ENCODE results near the gene TMEM242.

TMEM242 gene

DNA sequence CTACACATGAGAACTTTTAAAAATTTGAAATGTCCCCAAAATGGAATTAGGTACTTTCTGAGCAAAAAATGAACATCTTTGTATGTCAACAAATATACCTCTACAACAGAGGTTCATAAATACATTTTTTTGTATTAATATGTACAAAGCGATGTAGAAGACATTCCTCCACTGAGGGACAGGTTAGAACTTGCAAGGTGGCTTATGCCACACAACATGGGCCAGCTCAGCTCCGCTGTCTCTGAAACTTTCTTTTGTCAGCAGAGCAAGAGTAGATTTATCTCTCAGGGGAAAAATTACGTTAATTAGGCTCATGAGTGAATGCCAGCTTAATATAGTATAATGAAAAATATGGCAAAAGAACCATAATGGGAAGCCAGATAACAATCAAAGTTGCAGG, 10.6 kb upstream of the TMEM242 start:
- TF ChIP-seq, protein P1, sequence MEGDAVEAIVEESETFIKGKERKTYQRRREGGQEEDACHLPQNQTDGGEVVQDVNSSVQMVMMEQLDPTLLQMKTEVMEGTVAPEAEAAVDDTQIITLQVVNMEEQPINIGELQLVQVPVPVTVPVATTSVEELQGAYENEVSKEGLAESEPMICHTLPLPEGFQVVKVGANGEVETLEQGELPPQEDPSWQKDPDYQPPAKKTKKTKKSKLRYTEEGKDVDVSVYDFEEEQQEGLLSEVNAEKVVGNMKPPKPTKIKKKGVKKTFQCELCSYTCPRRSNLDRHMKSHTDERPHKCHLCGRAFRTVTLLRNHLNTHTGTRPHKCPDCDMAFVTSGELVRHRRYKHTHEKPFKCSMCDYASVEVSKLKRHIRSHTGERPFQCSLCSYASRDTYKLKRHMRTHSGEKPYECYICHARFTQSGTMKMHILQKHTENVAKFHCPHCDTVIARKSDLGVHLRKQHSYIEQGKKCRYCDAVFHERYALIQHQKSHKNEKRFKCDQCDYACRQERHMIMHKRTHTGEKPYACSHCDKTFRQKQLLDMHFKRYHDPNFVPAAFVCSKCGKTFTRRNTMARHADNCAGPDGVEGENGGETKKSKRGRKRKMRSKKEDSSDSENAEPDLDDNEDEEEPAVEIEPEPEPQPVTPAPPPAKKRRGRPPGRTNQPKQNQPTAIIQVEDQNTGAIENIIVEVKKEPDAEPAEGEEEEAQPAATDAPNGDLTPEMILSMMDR (IDR thresholded peaks at IDR 0.05; ENCODE audit: low read length, missing control alignments): no peak
- H3K4me3 ChIP-seq (replicated peaks; ENCODE audit: low read depth, low read length): no peak overlapping the region
- DNase-seq (ENCODE audit: low read depth): no peak

DNA sequence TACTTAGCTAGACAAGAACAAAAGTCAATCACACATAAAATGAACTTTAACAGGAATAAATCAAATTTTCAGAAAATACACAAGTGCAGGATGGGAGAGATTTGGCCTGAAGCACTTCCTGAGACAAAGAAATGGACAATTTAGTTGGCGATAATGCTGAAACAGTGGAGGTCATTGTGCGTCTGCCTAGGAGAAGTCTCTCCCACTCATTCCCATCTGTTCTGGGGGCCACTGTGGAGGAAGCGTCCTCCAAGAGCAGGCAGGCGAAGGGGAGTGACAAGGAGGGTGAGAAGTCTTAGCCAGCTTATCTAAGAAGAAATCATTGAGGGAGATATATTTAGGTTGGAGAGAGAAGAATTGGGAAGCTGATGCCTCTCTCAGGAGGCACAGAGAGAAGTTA, 10.2 kb upstream of the TMEM242 start:
- TF ChIP-seq, protein P1 (IDR thresholded peaks at IDR 0.05; ENCODE audit: low read length, missing control alignments): no peak
- H3K4me3 ChIP-seq (replicated peaks; ENCODE audit: low read depth, low read length): no peak overlapping the region
- DNase-seq (ENCODE audit: low read depth): no peak

DNA sequence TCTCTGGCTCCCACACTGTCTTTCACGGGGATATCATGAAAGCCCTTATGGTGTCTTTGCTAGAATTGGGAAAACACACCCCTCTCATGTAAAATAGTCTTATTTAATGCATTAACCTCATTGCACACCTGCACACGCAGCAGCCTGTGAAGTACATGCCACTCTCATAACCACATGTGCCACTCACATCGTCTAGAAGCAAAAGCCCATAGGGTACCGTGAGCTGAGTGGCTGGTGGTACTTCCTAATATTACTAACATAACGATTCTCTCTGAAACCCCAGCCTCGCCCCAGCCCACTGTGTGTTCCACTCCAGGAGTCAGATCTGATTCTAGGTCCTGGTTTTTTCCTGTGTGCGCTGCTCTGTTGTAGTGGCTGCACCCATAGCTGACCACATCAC, 9.5 kb upstream of the TMEM242 start:
- DNase-seq (ENCODE audit: low read depth): no peak
- H3K4me3 ChIP-seq (replicated peaks; ENCODE audit: low read depth, low read length): no peak overlapping the region
- TF ChIP-seq, protein P1 (IDR thresholded peaks at IDR 0.05; ENCODE audit: low read length, missing control alignments): no peak

DNA sequence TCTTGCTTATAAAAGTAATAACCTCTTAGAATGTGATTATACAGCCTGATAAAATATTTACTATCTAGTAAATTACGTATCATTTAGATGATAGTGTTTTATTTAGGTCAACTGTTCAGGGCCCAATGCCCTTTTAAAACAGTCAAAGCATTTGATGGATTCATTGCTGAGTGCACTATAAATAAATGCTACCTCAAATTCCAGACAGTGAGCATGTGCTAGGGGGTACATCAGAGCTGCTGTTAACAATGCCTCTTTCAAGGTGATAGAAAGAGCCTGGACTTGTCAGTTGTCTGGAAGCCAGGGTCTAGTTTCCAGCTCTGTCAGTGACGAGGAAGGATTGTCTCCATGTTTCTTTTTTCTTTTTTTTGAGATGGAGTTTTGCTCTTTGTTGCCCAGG, 7.5 kb upstream of the TMEM242 start:
- H3K4me3 ChIP-seq (replicated peaks; ENCODE audit: low read depth, low read length): no peak overlapping the region
- no peak for DNase-seq (ENCODE audit: low read depth)
- TF ChIP-seq, protein P1 (IDR thresholded peaks at IDR 0.05; ENCODE audit: low read length, missing control alignments): no peak

DNA sequence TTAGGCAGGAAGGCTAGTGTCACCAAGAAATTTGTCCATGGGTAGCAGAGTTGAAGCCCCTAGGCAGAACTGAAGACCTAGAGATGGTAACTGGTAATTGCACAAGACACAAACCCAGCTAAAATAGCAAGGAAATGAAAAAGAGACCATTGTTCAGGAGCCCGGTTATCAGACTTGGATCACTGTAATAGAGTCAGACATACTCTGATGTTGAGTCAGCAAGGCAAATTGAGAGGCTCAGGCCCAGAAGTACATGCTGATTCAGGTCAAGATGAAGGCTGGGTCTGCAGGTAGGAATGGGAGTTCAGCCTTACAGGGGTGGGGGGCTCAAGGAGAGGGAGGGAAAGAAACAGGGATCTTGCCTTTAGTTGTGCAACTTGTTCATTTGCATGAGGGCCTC, 6.5 kb upstream of the TMEM242 start:
- TF ChIP-seq, protein P1 (IDR thresholded peaks at IDR 0.05; ENCODE audit: low read length, missing control alignments): no peak
- no peak overlapping the region for H3K4me3 ChIP-seq (replicated peaks; ENCODE audit: low read depth, low read length)
- DNase-seq (ENCODE audit: low read depth): peak; percentile 71

DNA sequence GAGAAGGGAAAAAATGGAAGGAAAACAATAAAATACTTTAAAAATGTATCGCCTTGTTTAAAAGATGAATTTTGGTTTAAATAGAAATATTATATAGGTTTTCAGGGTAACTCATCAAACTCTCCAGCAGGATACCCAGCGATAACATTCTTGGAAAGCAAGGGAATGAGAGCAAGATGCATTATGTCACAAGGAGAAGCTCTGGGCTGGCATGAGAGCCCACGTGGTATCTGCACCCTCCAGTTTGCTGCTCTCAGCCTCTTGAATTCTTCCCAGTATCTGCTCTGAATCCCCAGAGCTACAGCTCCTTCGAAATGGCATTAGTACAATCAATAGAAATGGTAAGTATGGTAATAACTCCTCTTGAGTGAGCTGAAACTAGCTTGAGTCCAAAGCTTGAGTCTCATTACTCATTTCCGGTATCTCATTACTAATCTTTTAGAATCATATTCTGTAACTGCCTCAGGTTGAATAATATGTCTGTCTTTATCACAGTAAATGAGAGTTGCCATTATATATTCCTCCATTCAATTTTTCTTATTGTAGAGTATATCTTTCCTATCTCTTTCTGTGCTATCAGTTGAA, 4.9 kb upstream of the TMEM242 start:
- DNase-seq (ENCODE audit: low read depth): no peak
- TF ChIP-seq, protein P1 (IDR thresholded peaks at IDR 0.05; ENCODE audit: low read length, missing control alignments): no peak
- no peak overlapping the region for H3K4me3 ChIP-seq (replicated peaks; ENCODE audit: low read depth, low read length)

DNA sequence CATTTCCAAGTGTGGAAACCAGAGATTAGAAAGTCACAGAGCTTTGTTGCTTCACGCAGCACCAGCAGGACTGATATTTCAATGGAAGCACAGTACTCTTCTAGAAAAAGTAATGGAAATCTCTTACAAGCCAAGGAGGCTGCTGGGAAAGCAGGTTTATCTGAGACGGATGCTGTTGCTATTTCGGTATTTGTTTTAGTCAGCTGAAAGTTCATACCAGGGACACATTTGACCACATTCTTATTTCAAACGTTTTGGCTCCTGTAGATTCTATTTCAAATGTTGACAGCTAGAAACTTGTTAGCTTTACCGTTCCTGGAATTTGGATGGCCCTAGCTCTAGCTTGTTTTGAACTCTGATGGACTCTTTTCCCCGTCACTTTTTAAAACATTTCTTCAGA, 3.7 kb upstream of the TMEM242 start:
- no peak overlapping the region for H3K4me3 ChIP-seq (replicated peaks; ENCODE audit: low read depth, low read length)
- peak; percentile 60 for DNase-seq (ENCODE audit: low read depth)
- TF ChIP-seq, protein P1 (IDR thresholded peaks at IDR 0.05; ENCODE audit: low read length, missing control alignments): no peak

Measured in fibroblast of pulmonary artery (primary cell).